RWPE2 (cell line): Measurements from ENCODE around the gene VPS41.

Source experiments
- ATAC-seq: fragments of 200-7000 bp; cut with Tn5 transposase; 3 replicates; pipeline ENCODE4 v1.9.1; 2021; ENCODE audit warnings: low read depth
- DNase-seq: peaks from one replicate; pipeline ENCODE4 v3.0.0-alpha.2; 2020; ENCODE audit warnings: low spot score
- H3K27ac ChIP-seq: fragments of 450-650 bp; 2 replicates; pipeline ENCODE4 v1.5.1; 2017; ENCODE audit warnings: mild to moderate bottlenecking; ENCODE audit not compliant: poor library complexity, severe bottlenecking
- H3K27me3 ChIP-seq: fragments of 250-450 bp; sonication (Bioruptor Pico); 2 replicates; pipeline ENCODE4 v1.5.1; 2021; ENCODE audit warnings: mild to moderate bottlenecking, moderate library complexity; ENCODE audit not compliant: insufficient read depth, poor library complexity, severe bottlenecking
- H3K36me3 ChIP-seq: fragments of 250-450 bp; sonication (Bioruptor Pico); 2 replicates; pipeline ENCODE4 v1.5.1; 2020; ENCODE audit warnings: low read depth, mild to moderate bottlenecking, moderate library complexity
- H3K4me1 ChIP-seq: fragments of 250-450 bp; sonication (Bioruptor Pico); 2 replicates; pipeline ENCODE4 v1.5.1; 2021; ENCODE audit warnings: mild to moderate bottlenecking, moderate library complexity; ENCODE audit not compliant: insufficient read depth, poor library complexity, severe bottlenecking
- H3K4me3 ChIP-seq: fragments of 250-450 bp; sonication (Bioruptor Pico); 2 replicates; pipeline ENCODE4 v1.5.1; 2021; ENCODE audit warnings: mild to moderate bottlenecking, moderate library complexity; ENCODE audit not compliant: severe bottlenecking
- H3K9me3 ChIP-seq: fragments of 250-450 bp; sonication (Bioruptor Pico); 2 replicates; pipeline ENCODE4 v1.5.1; 2021; ENCODE audit warnings: mild to moderate bottlenecking, moderate library complexity; ENCODE audit not compliant: severe bottlenecking
- TF ChIP-seq, protein P1 (sequence below): fragments of 450-650 bp; IDR thresholded peaks from one replicate; pipeline ENCODE4 v1.5.1; 2017; ENCODE audit warnings: mild to moderate bottlenecking, moderate library complexity; ENCODE audit not compliant: poor library complexity, severe bottlenecking

VPS41 gene

DNA sequence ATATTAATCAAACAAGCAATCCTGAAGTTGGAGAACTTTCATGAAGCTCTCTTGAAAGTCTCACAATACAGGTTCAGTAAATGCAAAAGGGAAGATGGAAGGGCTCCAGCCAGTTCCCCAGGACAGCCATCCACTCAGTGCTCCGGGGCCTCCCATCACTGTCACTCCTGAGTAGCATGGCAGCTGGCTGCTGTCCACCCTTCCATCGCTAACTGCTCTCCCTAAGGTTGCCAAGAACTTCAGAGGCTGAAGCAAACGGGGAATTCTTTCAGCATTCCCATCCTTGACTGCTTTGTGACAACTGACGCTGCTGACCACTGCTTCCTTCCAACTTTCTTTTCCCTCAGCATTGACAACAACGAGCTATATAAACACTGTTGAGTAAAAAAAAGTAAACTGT lies 69.1 kb downstream of the VPS41 start:
- Histone ChIP-seq H3K9me3 (no peaks in the 10 kb centered on the region), H3K36me3 (no peaks in the 10 kb centered on the region), H3K27me3 (no peaks in the 10 kb centered on the region), H3K4me1 (no peaks in the 10 kb centered on the region), H3K4me3 (no peak overlapping the region), H3K27ac (no peak overlapping the region)
- ATAC-seq (no peak), DNase-seq (no peak)
- TF ChIP-seq, protein P1, sequence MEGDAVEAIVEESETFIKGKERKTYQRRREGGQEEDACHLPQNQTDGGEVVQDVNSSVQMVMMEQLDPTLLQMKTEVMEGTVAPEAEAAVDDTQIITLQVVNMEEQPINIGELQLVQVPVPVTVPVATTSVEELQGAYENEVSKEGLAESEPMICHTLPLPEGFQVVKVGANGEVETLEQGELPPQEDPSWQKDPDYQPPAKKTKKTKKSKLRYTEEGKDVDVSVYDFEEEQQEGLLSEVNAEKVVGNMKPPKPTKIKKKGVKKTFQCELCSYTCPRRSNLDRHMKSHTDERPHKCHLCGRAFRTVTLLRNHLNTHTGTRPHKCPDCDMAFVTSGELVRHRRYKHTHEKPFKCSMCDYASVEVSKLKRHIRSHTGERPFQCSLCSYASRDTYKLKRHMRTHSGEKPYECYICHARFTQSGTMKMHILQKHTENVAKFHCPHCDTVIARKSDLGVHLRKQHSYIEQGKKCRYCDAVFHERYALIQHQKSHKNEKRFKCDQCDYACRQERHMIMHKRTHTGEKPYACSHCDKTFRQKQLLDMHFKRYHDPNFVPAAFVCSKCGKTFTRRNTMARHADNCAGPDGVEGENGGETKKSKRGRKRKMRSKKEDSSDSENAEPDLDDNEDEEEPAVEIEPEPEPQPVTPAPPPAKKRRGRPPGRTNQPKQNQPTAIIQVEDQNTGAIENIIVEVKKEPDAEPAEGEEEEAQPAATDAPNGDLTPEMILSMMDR, result no peak

- DNase-seq (no peak), ATAC-seq (no peak)
- Histone ChIP-seq H3K36me3 (no peaks in the 10 kb centered on the region), H3K9me3 (no peaks in the 10 kb centered on the region), H3K27ac (no peak overlapping the region), H3K4me1 (no peaks in the 10 kb centered on the region), H3K4me3 (no peak overlapping the region), H3K27me3 (no peaks in the 10 kb centered on the region)
- TF ChIP-seq, protein P1, result no peak
Observed at GRCh38 chr7:38838725-38839385, 70.1 kb downstream of the VPS41 start.

- no peak overlapping the region for H3K27ac ChIP-seq
- H3K36me3 ChIP-seq, result no peaks in the 10 kb centered on the region
- H3K27me3 ChIP-seq, result no peaks in the 10 kb centered on the region
- no peak for ATAC-seq
- no peaks in the 10 kb centered on the region for H3K4me1 ChIP-seq
- H3K4me3 ChIP-seq, result no peak overlapping the region
- TF ChIP-seq, protein P1, result no peak
- no peak for DNase-seq
- no peaks in the 10 kb centered on the region for H3K9me3 ChIP-seq
Observed at GRCh38 chr7:38834357-38834756, 74.6 kb downstream of the VPS41 start.

GRCh38 chr7:38833329-38833728 lies 75.7 kb downstream of the VPS41 start:
- Histone ChIP-seq H3K36me3 (no peaks in the 10 kb centered on the region), H3K4me3 (no peak overlapping the region), H3K9me3 (no peaks in the 10 kb centered on the region), H3K4me1 (no peaks in the 10 kb centered on the region), H3K27me3 (no peaks in the 10 kb centered on the region), H3K27ac (no peak overlapping the region)
- TF ChIP-seq, protein P1, result no peak
- DNase-seq (no peak), ATAC-seq (no peak)

GRCh38 chr7:38831259-38831996 lies 77.6 kb downstream of the VPS41 start:
- no peak overlapping the region for H3K27ac ChIP-seq
- H3K36me3 ChIP-seq, result no peaks in the 10 kb centered on the region
- no peaks in the 10 kb centered on the region for H3K27me3 ChIP-seq
- TF ChIP-seq, protein P1, result no peak
- ATAC-seq (no peak), DNase-seq (no peak)
- no peak overlapping the region for H3K4me3 ChIP-seq
- H3K4me1 ChIP-seq, result no peaks in the 10 kb centered on the region
- H3K9me3 ChIP-seq, result no peaks in the 10 kb centered on the region
